Spleen (tissue), 7 donors: ENCODE results near the gene KLF12.

Experiments used
- CTCF ChIP-seq, 11 experiments: fragments of 200-600 bp in 7 of 11; fragments of 450-650 bp in 4 of 11; sonication (generic) in 4 of 11; IDR thresholded peaks in 8 of 11; conservative IDR thresholded peaks in 3 of 11; 1 replicate in 7 of 11; 2 replicates in 4 of 11; pipeline versions ENCODE4 v1.4.0 to v1.8.0; 2016 to 2021; ENCODE audit warnings: antibody characterized with exemption in 11 of 11, inconsistent platforms in 4 of 11, mild to moderate bottlenecking in 1 of 11
- POLR2A ChIP-seq, 3 donors: fragments of 450-650 bp; IDR thresholded peaks; one replicate each; pipeline ENCODE4 v1.5.1; 2017; ENCODE audit warnings: antibody characterized with exemption in 3 of 3, mild to moderate bottlenecking in 1 of 3
- donor health status: DM: no; HTN: no; CAD: no; lungs with moderate emphysema.
- donor health status: DM: no; HTN: no; CAD: no.
- donor health status: DM: no; HTN: no; CAD: no.

GRCh38 chr13:74131227-74131626 is 3.0 kb downstream of the KLF12 start:
- TF ChIP-seq CTCF (IDR thresholded peaks at IDR 0.05 in 8 of 11, conservative IDR thresholded peaks at IDR 0.05 in 3 of 11) (no peak), POLR2A (IDR thresholded peaks at IDR 0.05) (no peak)
